OCI-LY3 (cell line): Measurements from ENCODE around the gene NOP56.

Experiments
- EZH2phosphoT487 ChIP-seq: fragments of 200-600 bp; shearing (Covaris generic); IDR thresholded peaks from 2 replicates; pipeline ENCODE4 v1.6.1; 2018; ENCODE audit warnings: antibody characterized with exemption, mixed run types, low read depth
- TF ChIP-seq, protein P1 (sequence below): fragments of 200-600, 300-600 bp; sonication (generic); IDR thresholded peaks from 2 replicates; pipeline ENCODE4 v1.5.1; 2014; ENCODE audit warnings: antibody characterized with exemption, low read length, low read depth

- TF ChIP-seq, protein P1, sequence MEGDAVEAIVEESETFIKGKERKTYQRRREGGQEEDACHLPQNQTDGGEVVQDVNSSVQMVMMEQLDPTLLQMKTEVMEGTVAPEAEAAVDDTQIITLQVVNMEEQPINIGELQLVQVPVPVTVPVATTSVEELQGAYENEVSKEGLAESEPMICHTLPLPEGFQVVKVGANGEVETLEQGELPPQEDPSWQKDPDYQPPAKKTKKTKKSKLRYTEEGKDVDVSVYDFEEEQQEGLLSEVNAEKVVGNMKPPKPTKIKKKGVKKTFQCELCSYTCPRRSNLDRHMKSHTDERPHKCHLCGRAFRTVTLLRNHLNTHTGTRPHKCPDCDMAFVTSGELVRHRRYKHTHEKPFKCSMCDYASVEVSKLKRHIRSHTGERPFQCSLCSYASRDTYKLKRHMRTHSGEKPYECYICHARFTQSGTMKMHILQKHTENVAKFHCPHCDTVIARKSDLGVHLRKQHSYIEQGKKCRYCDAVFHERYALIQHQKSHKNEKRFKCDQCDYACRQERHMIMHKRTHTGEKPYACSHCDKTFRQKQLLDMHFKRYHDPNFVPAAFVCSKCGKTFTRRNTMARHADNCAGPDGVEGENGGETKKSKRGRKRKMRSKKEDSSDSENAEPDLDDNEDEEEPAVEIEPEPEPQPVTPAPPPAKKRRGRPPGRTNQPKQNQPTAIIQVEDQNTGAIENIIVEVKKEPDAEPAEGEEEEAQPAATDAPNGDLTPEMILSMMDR, result no peak
- no peak for TF ChIP-seq EZH2phosphoT487
These were observed 12.2 kb upstream of the NOP56 start for GRCh38 chr20:2640260-2640659.
